GM23248 (cell line): ENCODE data around the gene PSMA5.

Experiments used
- EZH2 ChIP-seq: fragments of 200-600 bp; sonication (generic); IDR thresholded peaks from 2 replicates; pipeline ENCODE4 v1.6.1; 2018; ENCODE audit warnings: antibody characterized with exemption, mild to moderate bottlenecking; ENCODE audit not compliant: insufficient read depth, poor library complexity, severe bottlenecking
- EZH2phosphoT487 ChIP-seq: fragments of 200-600 bp; sonication (generic); IDR thresholded peaks from 2 replicates; pipeline ENCODE4 v1.6.1; 2018; ENCODE audit warnings: antibody characterized with exemption, moderate library complexity, mild to moderate bottlenecking, low read depth; ENCODE audit not compliant: insufficient read depth

- TF ChIP-seq EZH2 (no peak), EZH2phosphoT487 (no peak)
Measured at GRCh38 chr1:109412551-109412950, 13.7 kb downstream of the PSMA5 start.
